Fibroblast of skin of left quadriceps (primary cell): ENCODE data around the gene PCDHGB3.

ENCODE experiments used
- DNase-seq, 2 experiments: peaks; one replicate each; pipeline ENCODE4 v3.0.0-alpha.2; 2013; ENCODE audit warnings: low read depth in 2 of 2

The PCDHGB3 gene

DNA sequence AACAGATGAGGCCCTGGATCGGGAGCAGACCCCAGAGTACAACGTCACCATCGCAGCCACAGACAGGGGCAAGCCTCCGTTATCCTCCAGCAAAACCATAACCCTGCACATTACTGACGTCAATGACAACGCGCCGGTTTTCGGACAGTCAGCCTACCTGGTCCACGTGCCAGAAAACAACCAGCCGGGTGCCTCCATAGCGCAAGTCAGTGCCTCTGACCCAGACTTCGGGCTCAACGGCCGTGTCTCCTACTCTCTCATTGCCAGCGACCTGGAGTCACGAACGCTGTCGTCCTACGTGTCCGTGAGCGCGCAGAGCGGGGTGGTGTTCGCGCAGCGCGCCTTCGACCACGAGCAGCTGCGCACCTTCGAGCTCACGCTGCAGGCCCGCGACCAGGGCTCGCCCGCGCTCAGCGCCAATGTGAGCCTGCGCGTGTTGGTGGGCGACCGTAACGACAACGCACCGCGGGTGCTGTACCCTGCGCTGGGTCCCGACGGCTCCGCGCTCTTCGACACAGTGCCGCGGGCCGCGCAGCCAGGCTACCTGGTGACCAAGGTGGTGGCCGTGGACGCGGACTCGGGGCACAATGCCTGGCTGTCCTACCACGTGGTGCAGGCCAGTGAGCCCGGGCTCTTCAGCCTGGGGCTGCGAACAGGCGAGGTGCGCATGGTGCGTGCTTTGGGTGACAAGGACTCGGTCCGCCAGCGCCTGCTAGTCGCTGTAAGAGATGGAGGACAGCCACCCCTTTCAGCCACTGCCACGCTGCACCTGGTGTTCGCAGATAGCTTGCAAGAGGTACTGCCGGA is 49.2 kb downstream of the PCDHGB3 start:
- no peak for DNase-seq

DNA sequence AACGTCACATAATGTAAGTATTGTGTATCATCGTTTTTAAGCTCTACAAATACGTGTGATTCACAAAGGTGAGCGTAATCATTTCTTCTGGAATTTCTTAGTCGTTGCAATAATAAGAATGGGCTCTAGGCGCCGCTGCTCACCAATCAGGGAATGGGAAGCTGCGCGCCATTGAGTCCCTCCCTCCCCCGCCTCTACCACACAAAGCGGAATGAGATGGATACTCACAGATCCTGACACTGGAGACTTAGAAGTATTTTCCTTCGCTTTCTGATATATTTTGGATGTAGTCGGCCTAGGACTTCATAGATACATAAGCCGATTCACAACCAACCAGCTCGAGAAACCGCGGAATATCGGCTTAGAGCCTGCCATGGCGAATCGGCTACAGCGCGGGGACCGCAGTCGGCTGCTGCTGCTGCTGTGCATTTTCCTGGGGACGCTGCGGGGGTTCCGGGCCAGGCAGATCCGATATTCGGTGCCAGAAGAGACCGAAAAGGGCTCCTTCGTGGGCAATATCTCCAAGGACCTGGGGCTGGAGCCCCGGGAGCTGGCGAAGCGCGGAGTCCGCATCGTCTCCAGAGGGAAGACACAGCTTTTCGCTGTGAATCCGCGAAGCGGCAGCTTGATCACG is 50.9 kb downstream of the PCDHGB3 start, which contains the start of gene PCDHGA11:
TSS of gene PCDHGA11 (plus strand) at position 197 of the 634 bp plus-strand sequence. CDS start at position 374, 177 bp downstream.
- DNase-seq, result peak in 1 of 2 experiments; percentile 41

DNA sequence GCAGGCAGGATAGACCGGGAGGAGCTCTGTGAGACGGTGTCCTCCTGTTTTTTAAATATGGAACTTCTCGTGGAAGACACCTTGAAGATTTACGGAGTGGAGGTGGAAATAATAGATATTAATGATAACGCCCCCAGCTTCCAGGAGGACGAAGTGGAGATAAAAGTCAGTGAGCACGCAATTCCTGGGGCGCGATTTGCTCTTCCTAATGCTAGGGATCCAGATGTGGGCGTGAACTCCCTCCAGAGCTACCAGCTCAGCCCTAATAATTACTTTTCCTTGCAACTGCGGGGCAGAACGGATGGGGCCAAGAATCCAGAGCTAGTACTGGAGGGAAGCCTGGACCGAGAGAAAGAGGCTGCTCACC is 51.4 kb downstream of the PCDHGB3 start:
- no peak for DNase-seq
